DMS114 treated with DMSO at 0.1 percent for 48 hours (cell line): ENCODE results near the gene ENKUR.

Source experiments
- DNase-seq: peaks from one replicate; lab custom pipeline; 2025; ENCODE audit not compliant: unreplicated experiment; lab: John Stamatoyannopoulos, UW

The ENKUR gene

GRCh38 chr10:25015828-25016375 lies at the start of gene ENKUR:
ENKUR (minus strand) TSS chr10:25016158; CDS start chr10:25015936, 222 bp downstream.
- DNase-seq: peak; percentile 96

GRCh38 chr10:25064401-25064800 lies 48.4 kb upstream of the ENKUR start:
- DNase-seq: no peak

DNA sequence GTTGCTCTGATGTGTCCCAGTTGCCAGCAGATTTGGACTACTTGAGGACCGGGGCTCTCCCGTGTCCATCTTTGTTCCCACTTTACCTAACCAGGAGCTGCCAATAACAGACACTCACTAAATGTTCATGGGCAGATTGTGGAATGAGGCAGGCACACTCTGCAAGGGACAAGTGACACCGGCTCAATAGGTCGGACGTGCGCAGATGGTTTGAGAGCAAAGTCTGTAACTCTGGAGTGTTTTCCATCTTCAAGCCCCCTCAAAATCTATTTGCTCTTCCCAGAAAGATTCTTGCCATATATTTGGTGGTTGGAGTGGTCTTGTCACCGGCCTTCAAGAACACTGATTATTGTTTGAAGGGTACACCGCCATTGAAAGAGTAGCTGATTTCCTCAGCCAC lies 47.7 kb upstream of the ENKUR start:
- no peak for DNase-seq

DNA sequence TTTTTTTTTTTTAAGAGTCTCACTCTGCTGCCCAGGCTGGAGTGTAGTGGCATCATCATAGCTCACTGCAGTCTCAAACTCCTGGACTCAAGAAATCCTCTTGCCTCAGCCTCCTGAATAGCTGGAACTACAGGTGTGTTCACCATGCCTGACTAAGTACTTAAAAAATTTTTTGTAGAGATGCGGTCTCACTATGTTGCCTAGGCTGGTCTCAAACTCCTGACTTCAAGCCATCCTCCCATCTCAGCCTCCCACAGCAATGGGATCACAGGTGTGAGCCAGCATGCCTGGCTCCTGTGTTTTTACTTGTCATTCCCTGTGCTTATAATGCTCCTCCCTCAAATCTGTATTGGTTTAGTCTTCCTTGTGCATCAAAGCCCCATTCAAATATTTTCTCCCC lies 47.2 kb upstream of the ENKUR start:
- DNase-seq: no peak

DNA sequence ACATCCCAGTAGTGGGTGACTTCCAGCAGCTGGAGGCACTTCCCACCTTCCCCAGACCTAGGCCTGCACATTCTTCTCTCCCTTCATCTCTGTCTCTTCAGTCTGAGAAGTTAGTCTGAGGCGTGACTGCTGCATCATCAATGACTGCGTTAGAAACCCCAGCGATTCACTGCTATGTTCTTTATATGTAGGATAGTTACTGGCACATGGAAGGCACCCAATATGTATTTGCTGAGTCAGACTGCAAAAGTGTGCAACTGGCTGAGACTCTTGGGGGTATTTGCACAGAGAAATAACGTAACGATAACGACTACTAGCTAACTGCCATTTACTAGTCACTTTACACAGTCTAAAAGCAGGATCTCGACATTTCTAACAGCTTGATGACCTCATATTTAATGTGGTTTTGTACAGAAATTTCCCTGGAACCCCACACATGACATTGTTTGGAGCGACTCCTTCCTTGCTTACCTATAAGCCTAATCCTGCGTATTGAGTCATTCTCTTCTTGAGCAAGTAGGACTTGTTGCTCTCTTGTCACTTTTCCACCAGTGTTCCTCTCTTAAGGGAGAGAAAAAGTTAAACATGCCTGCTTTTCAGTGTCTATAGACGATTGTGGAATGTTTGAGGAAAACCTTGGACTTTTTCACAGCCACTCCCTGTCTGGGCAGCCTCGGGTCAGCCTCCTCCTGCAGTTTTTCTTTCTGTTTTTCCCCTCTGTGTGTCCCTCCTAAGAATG lies 45.9 kb upstream of the ENKUR start:
- no peak for DNase-seq

GRCh38 chr10:25061125-25061524 lies 45.2 kb upstream of the ENKUR start:
- no peak for DNase-seq

DNA sequence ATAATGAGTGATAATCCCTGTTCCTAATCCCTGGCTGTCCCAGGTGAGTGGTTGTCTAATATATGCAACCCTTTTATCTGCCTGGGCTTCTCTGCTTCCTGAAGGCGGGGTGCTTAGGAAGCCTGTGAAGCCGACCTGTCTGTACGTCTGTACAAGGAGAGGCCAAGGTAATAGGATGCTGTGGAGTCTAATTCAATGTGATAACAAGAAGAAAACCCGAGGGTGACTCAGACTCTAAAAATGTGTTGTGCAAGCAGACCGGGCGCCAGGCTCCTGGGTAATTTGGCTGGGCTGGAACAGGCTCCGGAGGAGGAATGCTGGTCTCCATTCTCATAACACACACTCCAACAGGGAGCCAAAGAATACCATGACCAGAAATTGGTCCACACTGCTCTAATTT lies 44.0 kb upstream of the ENKUR start:
- DNase-seq: no peak

- no peak for DNase-seq
Measured at GRCh38 chr10:25057886-25058285, 41.9 kb upstream of the ENKUR start.

- no peak for DNase-seq
Measured at GRCh38 chr10:25056726-25057125, 40.8 kb upstream of the ENKUR start.

DNA sequence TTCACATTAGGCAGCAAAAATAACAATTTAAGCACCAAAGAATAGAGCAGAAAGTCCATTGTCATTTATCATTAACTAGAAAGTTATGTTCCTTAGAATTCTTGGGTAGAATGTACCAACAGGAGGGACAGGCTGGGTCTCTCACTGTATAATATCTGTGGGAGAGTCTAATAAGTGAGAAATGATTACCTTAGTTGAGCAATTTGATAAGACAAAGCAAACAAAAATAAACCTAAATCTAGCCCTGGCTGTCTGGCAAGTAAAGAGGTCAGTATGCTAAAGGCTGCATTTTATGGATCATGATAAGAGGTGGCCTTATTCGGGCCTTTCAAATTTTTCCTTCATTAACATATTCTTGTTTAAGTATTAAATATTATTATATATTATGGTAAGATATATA lies 36.1 kb upstream of the ENKUR start:
- no peak for DNase-seq

DNA sequence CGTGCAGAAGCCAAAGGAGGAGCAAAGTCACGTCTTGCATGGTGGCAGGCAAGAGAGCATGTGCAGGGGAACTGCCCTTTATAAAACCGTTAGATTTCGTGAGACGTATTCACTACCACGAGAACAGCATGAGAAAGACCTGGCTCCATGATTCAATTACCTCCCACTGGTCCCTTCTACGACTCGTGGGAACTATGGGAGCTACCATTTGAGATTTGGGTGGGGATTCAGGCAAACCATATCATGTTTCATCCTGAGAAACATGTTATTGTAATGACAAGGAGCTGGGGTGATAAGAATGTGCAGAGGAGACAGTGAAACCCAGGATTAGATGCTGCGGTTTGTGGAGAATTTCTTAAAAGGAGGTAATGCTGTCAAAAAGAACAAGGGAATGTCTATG lies 34.4 kb upstream of the ENKUR start:
- no peak for DNase-seq

GRCh38 chr10:25049966-25050365 lies 34.0 kb upstream of the ENKUR start:
- no peak for DNase-seq

DNA sequence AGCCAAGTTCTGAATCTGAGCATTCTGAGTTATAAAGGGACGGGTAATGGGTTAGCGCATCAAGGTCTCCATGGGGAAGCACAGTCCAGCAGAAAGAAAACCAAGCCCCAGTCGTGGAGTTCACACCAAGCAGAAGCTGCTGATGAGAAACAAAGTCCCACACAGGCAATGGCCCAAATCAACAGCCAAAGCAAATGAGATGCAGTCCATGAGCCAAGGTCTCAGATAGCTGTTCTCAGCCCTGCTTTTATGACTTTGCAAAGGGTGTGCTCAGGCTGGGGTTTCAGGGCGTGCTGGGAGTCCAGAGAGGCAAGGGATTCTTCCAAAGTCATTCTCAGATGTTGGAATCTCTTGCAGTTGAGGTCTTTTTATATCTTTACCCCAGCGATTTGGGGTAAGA lies 32.5 kb upstream of the ENKUR start:
- no peak for DNase-seq

DNA sequence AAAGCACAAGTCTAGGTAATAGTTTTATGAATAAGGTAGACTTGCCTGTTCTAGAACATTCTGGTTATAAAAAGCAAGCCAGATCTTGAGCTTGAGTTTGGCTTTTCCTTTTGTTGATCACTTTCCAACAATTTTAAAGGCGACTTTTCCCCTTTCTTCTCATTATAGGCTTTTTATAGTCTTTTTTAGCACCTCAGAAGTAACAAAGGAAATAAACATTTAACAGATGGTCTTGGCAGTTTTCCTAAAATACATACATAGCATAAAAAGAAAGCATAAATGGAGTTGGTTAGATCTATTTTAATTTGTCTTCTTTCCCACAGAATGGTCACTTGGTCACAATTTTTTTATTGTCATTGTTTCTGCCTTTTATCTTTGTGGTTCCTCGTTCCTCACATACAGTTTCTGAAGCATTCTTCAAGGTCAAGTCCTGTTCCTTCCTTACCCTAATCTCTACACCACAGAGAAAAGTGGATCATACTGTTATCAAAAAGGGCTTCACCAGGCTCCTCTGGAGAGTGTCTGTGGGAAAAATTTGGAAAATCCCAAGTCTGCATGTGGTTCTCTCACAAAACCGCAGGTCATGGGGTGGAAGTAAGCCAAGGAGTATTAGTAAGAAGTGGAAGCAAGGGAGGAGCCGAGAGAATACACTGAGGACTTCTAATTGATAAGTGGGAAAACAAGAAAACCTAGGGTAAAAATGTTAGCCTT lies 31.8 kb upstream of the ENKUR start:
- DNase-seq: no peak

DNA sequence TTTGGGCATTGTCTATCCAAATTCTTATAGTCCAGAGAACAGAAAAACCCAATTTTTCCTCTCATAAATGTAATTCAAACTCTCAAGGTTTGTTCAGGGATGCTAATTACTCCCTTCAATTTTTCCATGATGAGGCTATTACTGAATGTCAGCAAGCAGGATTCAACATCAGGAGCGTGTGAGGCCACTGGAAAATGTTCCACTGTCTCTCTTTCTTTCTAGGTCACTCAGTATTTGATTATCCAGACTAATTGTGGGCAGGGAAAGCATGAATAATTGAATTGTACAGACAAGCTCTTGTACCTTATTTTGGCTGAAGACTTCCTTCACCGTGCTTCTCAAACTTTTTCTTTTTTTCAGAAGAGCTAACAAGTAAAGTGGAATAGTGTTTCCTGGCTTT lies 31.1 kb upstream of the ENKUR start:
- DNase-seq: no peak

DNA sequence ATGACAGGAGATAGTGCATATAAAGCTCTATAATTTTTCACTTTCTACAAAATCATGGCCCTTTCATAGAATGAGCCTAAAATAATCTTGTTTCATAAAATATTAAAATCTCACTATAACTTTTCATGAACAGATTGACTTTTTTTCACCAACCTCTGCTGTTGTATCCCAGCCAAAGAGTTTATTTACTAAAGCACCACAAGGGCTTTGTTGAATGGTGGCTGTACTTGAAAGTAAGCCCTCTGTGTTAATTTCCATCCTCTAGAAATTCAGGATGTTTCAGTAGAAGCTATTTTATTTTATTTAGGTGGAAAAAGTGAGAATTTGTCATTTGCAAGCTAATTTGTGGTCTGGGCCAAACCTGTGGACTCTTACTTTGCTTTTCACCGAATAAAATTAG lies 30.7 kb upstream of the ENKUR start:
- DNase-seq: no peak

- no peak for DNase-seq
Measured at GRCh38 chr10:25039531-25039930, 23.6 kb upstream of the ENKUR start.

- DNase-seq: no peak
Measured at GRCh38 chr10:25038325-25038724, 22.4 kb upstream of the ENKUR start.

DNA sequence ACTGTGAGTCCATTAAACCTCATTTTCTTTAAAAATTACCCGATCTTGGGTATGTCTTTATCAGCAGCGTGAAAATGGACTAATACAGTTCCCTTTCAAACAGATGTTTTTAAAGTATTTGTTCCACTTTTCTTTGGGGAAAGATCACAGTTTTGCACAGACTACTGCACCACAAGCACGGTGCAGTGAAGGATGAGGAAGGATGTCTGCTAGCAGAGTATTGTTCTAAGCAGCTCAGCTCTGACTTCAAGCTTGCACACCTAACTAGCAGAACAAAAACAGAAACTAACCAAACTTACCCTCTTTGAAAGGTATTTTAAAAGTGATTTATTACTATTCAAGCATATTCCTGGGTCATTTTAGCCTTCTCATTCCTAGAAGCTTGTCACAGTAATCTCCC lies 20.4 kb upstream of the ENKUR start:
- DNase-seq: no peak

- no peak for DNase-seq
Measured at GRCh38 chr10:25029519-25029918, 13.6 kb upstream of the ENKUR start.

GRCh38 chr10:25028711-25029110 lies 12.8 kb upstream of the ENKUR start:
- no peak for DNase-seq

DNA sequence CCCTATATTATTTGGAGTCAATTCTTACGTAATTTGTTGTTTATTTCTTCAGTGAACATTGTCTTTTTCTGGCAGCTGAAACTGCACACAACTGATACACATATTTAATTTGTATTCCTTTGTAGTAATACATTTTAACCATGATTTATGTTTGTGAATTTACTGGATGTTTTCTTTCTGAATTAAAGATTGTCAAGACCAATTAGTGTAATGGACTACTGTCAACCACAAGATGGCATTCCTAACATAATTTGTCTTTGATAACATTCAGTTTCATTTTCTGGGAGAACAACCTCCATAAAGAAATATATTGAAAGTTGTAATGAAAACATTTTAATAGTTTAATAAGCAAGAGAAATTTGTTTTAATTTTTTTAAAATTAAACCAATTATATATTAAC lies 10.5 kb upstream of the ENKUR start:
- no peak for DNase-seq
